ENCODE results near the gene SEMA3A. TPM values are rescaled to one million over a fixed set of nuclear protein-coding genes. Genes with fewer than 3 reads are reported as not detected.

Gene SEMA3A
- 45.2 and 51.4 TPM in 2 replicates for total RNA-seq

DNA sequence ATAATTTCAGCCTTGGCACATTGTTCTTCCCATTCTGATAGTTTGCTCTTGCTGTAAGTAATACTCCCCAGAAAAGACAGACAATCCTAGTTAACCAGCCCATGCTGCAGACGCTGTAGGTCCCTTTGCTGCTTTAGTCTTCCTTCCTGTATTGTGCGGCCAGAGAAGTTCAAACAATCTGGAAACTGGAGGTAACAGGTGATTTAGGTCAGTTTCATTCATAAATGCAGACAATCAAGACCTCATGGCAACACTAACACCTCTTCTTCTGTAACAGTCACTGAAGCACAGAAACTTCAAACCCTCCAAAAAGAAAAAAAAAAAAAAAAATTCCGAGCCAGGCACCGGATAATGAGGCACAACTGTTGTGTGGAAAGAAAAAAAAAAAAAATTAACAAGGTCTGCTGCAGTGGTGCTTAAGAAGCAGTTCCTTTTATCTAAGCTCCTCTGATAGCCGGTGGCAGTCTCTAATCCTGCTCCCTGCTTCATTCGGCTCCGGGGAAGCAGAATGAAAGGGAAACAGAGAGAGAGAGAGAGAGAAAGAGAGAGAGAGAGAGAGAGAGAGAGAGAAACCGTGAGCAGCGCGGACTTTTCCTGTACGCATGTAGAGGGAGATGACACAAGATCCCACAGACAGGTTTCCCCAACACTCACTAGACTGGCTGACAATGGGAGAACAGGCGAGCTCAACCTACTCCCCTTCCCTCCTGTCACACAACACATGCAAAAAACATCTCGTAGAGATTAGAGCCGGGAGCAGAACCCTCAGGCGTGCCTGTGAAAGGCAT lies at the start of gene SEMA3A:
TSS of gene SEMA3A (minus strand) at position 306 of the 788 bp plus-strand sequence. CDS start at position 103, 203 bp downstream.

Data from smooth muscle cell of bladder (primary cell).